ENCODE results near the gene PPAN.
A peak's percentile ranks its signal among the peaks of the same experiment; 100 is the strongest.

Gene PPAN

DNA sequence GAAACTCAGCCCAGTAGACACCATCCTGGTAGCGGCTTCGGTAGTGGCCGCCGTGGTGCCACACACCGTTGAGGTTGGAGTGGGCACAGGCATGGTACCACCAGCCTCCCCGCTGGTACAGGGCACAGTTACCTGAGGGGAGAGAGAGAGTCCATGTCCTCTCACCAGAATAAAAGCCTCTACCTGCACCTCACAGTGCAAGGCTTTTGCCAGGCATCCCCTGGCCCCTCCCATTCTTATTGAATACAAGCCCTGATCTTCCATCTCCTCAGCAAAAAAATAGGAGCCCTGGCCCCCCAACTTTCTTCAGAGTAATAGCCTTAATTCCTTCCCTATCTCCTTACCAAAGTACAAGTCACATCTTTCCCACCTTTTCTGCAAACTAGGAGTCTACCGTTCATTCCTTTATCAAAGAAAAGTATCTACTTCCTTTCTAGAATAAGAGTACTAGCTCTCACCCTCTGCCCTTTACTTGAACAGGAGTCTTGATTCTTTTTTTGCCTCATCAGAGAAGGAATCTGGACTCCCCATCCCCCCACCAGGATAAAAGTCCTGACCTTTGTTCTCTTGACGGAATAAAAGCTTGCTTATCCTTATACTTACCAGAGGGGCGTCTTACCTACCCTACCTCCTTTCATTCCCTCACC is 13.4 kb upstream of the PPAN start:
- no peak for DNase-seq (ENCODE audit: low spot score)

DNA sequence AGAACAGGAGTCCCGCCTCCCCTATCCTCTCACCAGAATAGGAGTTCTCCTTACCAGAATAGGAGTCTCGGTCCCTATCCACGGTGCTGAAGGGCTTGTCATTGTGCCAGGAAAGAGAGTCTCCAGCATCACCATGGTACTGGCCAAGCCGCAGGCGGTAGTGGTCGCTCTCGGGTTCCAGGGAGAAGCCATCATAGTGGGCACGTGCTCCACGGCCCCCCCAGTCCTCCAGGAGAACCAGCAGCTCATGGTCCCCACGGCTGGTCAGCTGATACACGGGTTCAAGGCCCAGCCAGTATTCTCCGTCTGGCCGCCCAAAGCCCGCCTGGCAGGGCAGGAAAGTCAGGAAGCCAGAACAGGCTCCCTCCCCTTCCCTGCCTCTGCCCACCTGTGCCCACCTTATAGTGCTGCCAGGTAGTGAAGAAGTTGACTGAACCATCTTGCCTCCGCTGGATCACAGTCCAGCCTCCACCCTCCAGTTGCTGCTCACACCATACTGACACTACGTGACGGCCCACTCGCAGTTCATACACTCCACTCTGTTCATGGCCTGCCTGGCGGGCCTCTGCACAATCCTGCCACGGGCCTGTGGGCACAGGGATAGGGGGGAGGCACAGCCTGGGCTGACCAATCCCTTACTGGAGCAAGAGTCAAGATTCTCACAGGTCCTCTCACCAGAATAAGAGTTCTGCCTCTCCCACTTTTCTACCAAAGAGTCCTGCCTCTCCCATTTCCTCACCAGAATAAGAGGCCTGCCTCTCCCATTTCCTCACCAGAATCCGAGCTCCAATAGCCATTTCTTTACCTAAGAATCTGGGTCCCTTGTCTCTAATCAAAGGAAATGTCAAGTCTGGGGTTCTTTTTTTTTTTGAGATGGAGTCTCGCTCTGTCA is 12.6 kb upstream of the PPAN start:
- no peak for DNase-seq (ENCODE audit: low spot score)

DNA sequence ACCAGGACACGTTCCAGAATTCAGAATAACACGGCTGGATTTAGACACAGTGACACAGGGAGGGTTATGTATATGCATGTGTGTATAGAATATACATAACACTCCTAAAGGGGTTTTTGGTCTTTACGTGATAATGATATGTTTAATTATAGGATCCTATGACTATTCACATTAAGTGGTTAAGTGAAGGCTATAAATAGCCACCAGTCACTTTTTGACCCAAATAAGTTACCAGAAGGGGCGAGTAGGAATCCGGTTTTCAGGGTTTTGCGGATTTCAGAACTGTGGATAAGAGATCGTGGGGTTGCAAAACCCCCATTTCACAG is 10.6 kb upstream of the PPAN start:
- no peak for DNase-seq (ENCODE audit: low spot score)

DNA sequence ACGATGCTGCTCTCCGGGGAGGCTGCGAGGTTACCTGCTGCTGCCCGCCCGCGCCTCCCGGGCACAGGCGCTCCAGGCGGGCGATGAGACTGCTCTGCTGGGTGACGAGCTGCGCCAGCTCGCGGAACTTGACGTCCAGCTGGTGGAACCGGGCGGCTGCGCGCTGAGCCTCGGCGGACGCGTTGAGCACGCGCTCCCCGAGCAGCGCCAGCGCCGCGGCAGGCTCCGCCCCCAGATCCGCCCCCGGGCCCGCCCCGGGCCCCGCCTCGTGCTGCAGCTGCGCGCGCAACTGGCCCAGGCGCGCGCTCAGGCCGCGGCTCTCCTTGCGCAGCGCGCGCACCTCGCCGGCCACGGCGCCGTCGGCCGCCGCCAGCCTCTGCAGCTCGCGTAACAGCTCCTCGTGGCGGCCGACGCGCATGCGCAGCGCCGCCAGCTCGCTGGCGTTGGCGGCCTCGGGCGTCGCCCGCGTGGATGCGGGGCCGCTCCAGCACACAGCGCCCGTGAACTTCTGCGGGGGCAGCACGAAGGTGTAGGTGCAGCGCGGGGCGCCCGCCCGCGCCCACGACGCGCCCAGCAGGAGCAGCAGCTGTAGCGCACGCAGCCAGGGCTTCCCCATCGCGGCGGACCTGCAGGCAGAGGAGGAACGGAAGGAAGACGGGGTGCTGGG is 10.1 kb upstream of the PPAN start:
- DNase-seq (ENCODE audit: low spot score), result peak; percentile 99

DNA sequence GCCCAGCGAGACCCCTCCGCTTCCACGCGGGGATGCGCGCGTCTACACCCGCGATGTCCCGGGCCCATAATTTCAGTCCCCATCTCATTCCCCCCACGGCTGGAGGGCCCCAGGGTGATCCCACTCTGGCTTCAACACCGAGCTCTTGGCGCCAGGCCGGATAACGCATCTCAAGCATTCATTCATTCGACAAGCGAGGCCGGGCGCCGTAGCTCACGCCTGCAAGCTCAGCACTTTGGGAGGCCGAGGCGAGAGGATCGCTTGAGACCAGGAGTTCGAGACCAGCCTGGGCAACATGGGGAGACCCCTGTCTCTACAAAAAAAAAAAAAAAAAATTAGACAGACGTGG is 9.6 kb upstream of the PPAN start:
- DNase-seq (ENCODE audit: low spot score), result no peak

DNA sequence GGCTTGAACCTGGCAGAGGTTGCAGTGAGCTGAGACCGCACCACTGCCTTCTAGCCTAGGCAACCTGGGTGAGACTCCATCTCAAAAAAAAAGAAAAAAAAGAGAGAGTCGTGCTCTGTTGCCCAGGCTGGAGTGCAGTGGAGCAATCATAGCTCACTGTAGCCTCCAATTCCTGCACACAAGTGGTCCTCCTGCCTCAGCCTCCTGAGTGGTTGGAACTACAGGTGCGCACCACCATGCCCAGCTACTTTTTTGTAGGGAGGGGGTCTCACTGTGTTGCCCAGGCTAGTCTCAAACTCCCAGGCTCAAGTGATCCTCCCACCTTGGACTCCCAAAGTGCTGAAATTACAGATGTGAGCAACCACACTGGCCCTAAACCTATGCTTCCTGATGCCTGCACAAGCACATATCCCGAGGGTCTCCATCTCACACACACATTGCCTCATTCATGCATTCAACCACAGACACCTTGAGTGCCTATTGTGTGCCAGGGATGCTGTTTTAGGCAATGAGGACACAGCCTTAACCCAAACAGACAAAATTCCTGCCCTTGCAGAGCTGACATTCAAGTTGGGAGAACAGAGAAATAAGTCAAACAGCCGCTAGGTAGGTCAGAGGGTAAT is 5.9 kb upstream of the PPAN start:
- no peak for DNase-seq (ENCODE audit: low spot score)

DNA sequence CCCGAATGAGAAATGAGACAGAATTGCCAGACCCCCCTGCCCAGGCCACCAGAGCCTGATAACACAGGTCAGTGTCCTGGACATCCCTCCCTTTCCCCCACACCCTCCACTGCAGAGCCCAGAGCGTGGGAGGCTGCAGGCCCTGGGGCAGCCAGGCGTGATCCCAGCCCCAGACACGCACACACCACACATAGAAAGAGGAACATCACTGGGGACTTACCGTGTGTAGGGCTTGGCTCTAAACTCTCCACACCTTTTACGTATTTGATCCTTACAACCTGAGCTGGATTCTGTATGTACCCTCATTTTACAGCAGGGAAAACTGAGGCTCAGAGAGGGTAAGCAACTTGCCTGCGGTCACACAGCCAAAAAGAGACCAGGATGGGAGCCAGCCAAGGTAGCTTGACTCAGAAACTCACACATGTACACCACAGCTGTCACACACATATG is 3.4 kb upstream of the PPAN start:
- peak; percentile 82 for DNase-seq (ENCODE audit: low spot score)

DNA sequence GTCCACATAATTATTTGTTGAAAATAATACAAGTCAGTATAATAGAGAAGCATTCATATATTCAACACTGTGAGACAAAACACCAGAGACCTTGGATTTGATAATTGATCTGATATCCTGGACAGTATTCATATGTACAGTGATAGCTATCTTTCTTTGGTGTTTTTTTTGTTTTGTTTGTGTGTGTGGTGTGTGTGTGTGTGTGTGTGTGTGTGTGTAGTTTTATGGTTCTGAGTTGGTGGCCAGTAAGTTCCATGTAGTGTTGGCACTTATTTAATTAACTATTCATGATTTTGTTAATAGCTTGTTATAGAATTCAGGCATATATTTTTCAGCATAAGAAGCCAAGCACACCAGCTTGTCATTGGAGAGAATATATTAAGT is 2.0 kb upstream of the PPAN start:
- DNase-seq (ENCODE audit: low spot score), result no peak

DNA sequence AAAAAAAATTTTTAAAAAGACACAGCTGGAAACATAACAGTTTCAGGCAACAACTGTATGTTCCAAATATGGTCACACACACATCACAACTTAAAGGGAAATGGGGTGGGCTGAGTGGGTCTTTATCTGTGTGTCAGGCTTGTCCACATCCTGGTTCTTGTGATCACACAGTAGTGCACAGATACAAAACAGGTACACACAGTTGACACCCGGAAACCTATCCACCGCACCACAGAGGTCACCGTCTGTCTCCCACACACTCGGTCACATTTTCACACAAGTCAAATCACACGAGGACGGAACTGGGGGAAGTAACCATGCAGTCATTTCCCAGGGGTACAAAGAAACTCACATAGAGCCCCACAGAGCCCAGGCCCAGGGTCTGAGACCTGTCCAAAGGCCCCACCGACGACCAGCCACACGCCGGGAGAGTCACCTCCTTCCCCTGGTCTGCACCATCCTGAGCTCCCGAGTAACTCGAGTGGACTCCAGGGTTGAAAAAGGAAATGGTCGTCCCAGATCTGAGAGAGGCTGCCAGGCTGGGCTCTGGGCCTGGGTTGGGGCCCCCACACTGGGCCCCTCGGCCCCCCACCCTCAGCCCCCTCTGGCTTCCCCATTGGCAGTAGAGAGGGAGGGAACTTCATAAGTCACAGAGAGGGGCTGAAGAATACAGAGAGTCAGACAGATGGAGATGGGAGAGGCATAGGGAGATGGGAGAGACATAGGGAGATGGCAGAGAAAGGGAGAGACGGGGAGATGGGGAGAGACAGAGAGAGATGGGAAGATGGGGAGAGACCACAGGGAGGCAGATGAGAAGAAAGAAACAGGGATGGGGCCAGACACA is 1.3 kb upstream of the PPAN start:
- peak; percentile 56 for DNase-seq (ENCODE audit: low spot score)

DNA sequence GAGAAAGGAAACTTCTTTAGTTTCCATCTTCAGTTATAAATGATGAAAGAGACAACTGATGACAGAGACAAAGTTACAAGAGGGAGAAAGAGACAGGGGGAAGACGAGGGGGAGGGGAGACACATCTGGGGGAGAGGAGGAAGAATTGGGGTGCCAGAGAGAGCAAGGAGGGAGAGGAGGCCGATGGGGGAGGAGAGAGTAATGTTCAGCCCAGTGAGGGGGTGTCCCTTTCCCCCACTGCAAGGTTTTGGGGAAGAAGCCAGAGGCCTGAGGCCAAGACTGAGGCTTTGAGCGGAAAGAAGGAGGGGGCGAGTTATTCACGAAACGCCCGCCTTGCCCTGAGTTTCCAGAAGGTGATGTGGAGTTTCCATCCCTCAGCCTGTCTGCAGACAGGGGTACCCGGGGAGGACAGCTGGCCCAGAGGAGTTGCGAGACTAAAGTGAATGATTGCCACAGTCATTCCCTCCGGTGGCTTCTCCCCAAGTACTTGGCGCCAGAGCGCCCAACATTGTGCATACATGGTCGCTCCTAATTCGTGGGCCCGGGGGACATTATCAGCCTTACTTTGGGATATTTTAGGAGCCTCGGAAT is 558 bp upstream of the PPAN start:
- DNase-seq (ENCODE audit: low spot score), result peak; percentile 45

DNA sequence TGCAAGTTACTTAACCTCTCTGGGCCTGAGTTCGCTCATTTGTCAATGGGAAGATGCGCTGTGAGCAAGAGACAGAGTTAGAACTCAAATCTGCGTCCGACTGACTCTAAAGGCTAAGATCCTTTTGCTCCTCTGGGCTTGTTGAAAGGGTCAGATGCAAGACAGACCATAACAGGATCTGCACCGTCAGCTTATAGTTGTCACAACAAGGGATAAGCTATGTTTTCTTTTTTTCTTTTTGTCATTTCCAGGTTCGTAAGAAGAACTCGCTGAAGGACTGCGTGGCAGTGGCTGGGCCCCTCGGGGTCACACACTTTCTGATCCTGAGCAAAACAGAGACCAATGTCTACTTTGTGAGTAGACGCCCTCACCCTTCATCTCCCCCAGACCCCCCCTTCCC is 1.1 kb downstream of the PPAN start:
- DNase-seq (ENCODE audit: low spot score), result no peak

DNA sequence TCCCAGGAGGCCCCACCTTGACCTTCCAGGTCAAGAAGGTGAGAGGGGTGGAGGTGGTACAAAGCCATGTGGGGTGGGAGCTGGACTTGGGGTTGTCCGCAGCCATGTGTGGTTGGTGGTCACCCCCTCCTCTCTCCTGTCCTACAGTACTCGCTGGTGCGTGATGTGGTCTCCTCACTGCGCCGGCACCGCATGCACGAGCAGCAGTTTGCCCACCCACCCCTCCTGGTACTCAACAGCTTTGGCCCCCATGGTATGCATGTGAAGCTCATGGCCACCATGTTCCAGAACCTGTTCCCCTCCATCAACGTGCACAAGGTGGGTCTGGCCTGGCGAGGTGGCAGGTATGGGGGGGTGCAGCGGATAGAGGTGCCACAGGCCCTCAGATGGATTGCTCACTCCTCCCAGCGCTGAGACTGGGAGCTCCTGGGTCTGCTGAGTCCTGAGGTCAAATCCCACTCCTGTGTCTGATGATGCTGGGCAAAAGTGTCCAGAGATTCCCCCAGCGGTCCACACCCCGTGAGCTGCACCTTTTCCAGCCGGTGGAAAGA is 1.7 kb downstream of the PPAN start:
- no peak for DNase-seq (ENCODE audit: low spot score)

DNA sequence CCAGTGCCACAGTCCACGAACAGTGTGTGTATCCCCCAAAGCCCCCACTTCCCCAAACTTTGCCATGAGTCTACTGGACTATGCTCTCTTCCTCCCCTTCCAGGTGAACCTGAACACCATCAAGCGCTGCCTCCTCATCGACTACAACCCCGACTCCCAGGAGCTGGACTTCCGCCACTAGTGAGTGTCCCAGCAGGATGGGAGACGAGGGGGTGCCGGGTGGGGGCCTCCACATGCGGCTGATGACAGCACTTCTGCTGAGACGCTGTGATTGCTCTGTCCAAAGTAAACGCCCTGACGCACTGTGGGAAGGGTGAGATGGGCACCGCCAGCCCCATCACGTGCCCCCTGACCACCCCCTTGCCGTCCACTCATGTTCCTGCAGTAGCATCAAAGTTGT is 3.4 kb downstream of the PPAN start:
- DNase-seq (ENCODE audit: low spot score), result no peak

DNA sequence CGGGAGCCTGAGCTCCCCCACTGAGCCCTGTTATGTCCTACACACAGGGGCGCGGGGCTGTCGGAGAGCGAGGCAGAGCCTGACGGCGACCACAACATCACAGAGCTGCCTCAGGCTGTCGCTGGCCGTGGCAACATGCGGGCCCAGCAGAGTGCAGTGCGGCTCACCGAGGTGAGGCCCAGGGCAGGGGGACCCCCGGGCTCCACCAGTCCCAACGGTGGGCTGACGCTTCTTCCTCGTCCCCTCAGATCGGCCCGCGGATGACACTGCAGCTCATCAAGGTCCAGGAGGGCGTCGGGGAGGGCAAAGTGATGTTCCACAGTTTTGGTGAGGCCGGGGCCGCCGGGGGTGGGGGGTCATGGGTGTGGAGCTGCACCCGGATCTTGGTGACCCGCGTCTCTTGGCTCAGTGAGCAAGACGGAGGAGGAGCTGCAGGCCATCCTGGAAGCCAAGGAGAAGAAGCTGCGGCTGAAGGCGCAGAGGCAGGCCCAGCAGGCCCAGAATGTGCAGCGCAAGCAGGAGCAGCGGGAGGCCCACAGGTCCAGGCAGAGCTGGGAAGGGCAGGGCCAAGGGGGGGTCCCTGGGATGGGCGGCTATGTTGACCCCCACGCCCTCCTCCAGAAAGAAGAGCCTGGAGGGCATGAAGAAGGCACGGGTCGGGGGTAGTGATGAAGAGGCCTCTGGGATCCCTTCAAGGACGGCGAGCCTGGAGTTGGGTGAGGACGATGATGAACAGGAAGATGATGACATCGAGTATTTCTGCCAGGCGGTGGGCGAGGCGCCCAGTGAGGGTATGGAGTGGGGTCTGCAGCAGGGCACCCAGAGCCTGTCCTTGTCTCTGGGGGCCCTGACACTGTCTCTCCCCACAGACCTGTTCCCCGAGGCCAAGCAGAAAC is 4.2 kb downstream of the PPAN start:
- DNase-seq (ENCODE audit: low spot score), result no peak

DNA sequence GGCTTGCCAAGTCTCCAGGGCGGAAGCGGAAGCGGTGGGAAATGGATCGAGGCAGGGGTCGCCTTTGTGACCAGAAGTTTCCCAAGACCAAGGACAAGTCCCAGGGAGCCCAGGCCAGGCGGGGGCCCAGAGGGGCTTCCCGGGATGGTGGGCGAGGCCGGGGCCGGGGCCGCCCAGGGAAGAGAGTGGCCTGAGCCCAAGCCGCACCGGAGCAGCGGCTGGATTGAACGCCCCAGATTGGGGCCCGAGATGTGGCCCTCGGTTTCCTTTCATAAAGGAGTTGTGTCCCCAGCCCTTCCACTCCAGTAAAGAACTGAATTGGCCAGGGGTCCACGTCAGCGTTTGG is 4.8 kb downstream of the PPAN start:
- no peak for DNase-seq (ENCODE audit: low spot score)

DNA sequence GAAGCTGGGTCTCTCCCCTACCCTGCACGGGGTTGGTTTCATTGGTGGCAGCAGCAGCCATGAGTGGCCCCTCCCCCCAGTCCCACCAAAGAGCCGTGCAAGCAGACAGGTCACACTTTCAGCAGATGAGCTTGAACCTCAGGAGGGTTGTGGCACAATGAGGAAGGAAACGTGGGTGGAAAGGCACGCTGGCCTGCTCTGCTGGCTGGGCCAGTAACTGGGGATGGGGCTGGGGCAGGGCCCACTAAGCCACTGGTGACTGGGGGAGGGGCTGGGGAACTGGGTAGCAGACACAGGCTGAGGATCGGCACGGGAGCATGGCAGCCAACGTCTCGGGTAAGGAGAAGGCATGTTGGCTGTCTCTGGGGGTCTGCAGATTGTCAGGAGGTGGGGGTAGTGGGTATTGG is 5.2 kb downstream of the PPAN start, which contains the start of gene P2RY11:
P2RY11 (plus strand) TSS at position 289 of the 407 bp plus-strand sequence; CDS start at position 318, 29 bp downstream.
- DNase-seq (ENCODE audit: low spot score), result peak; percentile 30

DNA sequence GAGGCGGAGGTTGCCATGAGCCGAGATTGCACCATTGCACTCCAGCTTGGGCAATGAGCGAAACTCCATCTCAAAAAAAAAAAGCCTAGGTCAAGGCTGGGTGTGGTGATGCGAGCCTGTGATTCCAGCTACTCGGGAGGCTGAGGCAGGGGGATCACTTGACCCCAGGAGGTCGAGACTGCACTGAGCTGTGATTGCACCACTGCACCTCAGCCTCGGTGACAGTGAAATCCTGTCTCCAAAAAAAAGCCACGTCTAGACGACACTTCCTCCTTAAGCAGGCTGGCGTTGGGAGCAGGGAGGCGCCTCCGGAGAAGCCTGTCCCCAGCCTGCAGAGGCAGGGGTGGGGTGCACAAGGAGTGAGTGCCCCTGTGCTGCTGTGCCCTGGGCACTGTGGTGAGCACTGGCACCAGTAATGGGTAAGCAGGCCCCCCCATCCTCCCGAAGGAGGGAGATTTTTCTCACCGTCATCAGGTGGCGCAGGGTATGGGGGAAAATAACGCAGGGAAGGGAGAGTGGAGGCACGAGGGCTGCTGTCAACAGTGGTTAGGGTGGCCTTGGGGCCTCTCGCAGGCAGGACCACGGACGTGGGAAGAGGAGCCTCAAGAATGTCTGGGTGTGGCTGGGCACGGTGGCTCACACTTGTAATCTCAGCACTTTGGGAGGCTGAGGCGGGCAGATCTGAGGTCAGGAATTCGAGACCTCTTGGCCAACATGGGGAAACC is 6.0 kb downstream of the PPAN start:
- DNase-seq (ENCODE audit: low spot score), result no peak

DNA sequence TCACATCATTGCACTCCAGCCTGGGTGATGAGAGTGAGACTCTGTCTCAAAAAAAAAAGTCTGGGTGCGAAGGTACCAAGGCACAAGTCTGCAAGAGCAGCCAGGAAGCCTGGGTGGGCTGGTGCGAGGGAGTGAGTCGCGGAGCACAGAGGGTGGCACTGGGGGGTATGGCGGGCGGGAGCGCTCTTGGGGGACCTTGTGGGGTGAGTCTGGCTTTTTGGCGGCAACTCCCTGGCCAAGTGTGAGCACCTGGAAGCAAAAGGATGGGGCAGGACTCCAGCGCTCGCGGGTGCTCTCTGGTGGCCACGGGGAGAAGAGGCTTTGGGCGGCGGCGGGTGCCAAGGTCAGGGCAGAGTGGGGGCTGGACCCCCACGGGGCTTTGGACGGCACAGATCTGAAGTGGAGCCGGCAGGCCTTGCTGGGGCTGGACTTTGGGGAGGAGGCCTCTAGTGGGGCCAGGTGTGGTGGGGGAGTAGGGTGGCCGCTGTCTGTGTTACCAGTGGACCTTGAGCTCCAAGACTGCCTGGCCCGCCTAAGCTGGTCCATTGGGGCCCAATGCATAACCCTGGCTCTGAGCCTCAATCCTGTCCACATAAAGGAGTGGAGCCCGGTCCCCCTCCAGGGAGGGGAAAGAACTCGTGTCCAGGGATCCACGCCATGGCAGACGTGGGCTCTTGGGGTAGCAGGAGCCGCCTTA is 6.9 kb downstream of the PPAN start:
- DNase-seq (ENCODE audit: low spot score), result peak; percentile 47

DNA sequence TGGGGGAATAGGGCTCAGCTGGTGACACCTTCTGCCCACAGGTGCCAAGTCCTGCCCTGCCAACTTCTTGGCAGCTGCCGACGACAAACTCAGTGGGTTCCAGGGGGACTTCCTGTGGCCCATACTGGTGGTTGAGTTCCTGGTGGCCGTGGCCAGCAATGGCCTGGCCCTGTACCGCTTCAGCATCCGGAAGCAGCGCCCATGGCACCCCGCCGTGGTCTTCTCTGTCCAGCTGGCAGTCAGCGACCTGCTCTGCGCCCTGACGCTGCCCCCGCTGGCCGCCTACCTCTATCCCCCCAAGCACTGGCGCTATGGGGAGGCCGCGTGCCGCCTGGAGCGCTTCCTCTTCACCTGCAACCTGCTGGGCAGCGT is 7.4 kb downstream of the PPAN start:
- DNase-seq (ENCODE audit: low spot score), result no peak

Data from germinal center (tissue), 1 donor.